Skeletal muscle cell (primary cell): ENCODE data around the gene BMPR1B.
"Not testable (repeated sequence)": the region's sequence is repeated elsewhere in the genome, so short reads cannot be mapped to it uniquely, and the experiment has no call there.

Experiments used
- DNase-seq: peaks from one replicate; pipeline ENCODE4 v3.0.0-alpha.2; 2010; ENCODE audit warnings: low read depth
- H3K4me3 ChIP-seq: 2 replicates; pipeline ENCODE4 v1.5.1; 2011; ENCODE audit warnings: low read depth, mild to moderate bottlenecking, control low read depth, low read length, moderate library complexity

Gene BMPR1B

DNA sequence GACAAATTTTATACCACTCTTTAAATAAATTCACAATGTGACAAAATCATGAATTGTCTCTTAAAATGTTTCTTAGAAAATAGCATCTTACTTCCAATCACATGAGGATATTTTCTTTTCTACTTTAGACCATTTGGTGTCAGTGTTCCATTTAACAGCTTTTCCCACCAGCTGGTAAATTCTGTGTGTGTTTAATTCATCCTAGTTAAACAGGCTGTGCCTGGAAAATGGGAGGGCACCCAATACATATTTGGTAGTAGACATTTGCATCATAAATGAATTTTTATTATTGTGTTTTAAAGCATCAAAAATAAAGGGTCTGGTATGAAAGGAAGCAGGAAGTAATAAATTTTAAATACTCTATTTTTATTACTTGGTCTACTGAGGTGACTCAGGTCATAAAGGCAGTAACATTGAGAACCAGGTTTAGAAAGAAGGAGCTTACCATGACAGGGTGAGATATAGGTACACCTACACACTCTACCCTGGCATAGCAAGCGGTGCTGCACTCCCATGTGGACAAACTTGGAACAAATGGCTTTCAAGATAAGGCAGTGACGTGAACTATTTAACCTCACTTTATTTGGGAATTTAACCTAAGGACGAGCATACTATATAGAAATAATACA, 344.5 kb downstream of the BMPR1B start:
- H3K4me3 ChIP-seq: no peak overlapping the region
- no peak for DNase-seq

DNA sequence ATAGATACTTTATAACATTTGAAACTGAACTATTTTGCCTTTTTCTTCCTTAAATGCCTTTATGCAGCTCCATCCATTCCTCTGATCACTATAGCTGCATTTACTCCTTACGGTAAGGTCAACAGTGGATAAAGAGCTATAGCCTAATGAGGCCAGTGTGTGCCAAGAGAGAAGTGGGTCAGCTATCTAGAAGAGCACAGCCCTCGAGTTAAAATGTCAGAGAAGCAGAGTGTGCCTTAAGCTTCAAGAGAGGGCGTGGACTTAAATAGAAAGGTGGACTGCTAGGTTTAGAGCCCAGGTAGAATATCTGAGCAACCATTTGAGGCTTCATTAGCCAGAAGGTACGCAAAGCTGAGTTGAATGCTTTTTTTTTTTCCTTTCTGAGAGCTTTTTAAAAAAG, 347.4 kb downstream of the BMPR1B start:
- H3K4me3 ChIP-seq: no peak overlapping the region
- no peak for DNase-seq

DNA sequence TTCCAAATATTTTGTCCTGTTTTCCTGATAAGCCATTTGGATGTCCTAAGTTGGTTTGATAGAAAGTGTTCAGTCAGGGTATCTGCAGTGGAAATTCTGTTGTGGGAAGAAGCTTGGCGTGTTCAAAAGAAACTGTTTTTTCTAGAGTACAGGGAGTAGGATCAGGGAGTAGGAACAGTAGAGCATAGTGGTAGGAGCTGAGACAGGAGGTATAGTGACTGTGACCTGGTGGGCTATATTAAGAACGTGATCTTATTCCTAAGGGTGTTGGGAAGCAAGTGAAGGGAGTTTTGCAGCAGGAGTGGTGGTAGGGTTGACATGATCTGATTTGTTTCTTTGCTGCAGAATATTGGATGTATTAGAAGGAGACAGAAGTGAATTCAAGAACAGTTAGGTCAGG, 348.2 kb downstream of the BMPR1B start:
- no peak overlapping the region for H3K4me3 ChIP-seq
- no peak for DNase-seq

DNA sequence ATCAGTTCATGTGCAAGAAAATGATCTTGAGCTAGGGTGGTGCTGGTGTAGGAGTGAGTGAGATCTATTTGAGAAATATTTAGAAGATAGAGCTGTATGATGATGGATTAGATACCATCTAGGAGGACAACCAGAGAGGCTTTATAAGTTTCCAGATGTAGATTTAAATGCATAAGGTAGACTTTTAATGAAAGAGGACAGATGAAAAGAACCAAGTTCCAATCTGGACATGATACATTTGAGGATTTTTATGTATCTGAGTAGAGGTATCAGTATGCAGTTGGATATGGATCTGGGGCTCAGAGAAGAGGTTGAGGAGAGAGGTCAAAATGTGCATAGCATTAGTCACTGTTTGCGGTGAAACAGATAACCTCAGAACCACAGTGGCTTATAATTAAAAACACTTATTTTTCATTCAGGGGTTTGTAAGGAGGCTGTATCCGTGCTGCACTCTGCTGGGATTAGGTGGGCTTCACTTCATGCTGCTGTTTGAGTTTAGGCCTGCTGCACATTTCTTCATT, 348.7 kb downstream of the BMPR1B start:
- no peak for DNase-seq

GRCh38 chr4:95107004-95107403, 349.2 kb downstream of the BMPR1B start:
- no peak for DNase-seq

More for the DNA sequence above, 348.7 kb downstream of the BMPR1B start:
- no peak overlapping the region for H3K4me3 ChIP-seq

DNA sequence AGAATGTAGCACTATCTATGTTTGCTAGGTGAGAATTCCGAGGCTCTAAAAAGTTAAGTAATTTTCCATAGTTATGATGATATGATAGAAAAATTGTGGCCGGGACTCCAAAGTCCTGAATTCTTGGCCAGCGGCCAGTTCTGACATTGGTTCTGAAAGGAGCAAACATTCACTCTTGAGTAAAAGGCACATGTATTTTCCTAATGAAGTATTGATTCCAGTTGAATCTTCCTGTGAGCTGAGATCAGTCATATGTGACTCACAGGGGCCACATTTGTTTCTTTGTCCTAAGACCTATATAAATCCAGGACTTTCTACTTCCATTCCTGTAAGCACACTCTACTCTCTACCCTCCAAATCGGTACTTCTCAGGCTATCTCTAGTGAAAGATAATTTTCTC, 349.9 kb downstream of the BMPR1B start:
- no peak overlapping the region for H3K4me3 ChIP-seq
- peak; percentile 39 for DNase-seq

More at GRCh38 chr4:95107004-95107403, 349.2 kb downstream of the BMPR1B start:
- no peak overlapping the region for H3K4me3 ChIP-seq

- DNase-seq: no peak
- no peak overlapping the region for H3K4me3 ChIP-seq
Measured at GRCh38 chr4:95108883-95109421, 351.2 kb downstream of the BMPR1B start.

- DNase-seq: no peak
Measured at GRCh38 chr4:95114521-95114920, 356.8 kb downstream of the BMPR1B start.

GRCh38 chr4:95118497-95118896, 360.7 kb downstream of the BMPR1B start:
- H3K4me3 ChIP-seq: no peak overlapping the region
- DNase-seq: no peak

More at GRCh38 chr4:95114521-95114920, 356.8 kb downstream of the BMPR1B start:
- H3K4me3 ChIP-seq: no peak overlapping the region

GRCh38 chr4:95120456-95120855, 362.7 kb downstream of the BMPR1B start:
- DNase-seq: no peak
- H3K4me3 ChIP-seq: no peak overlapping the region

- no peak overlapping the region for H3K4me3 ChIP-seq
- no peak for DNase-seq
Measured at GRCh38 chr4:95122001-95122400, 364.2 kb downstream of the BMPR1B start.

- no peak overlapping the region for H3K4me3 ChIP-seq
- peak; percentile 45 for DNase-seq
Measured at GRCh38 chr4:95124906-95125504, 367.2 kb downstream of the BMPR1B start.

DNA sequence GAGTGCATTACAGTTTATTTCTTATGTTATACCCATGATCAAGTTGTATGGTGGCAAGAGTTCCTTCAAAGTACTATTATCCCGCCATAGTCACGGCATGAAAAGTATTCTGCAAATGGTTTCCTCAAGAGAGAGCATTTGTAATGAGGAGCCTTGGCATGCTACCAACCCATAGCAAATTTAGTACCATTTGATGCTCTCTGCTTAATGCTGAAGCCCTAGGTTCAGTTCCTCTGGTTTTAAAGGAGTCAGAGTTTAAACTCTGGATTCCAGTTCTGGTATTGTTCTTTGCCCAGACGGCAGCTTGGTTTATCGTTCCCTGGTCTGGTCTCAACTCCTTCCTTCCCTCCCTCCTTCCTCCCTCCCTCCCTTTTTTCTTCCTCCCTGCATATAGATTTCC, 371.3 kb downstream of the BMPR1B start:
- no peak overlapping the region for H3K4me3 ChIP-seq
- peak; percentile 39 for DNase-seq

GRCh38 chr4:95129821-95130311, 372.1 kb downstream of the BMPR1B start:
- H3K4me3 ChIP-seq: peak overlapping the region; percentile 17
- peak; percentile 99 for DNase-seq

GRCh38 chr4:95134016-95134415, 376.3 kb downstream of the BMPR1B start:
- H3K4me3 ChIP-seq, DNase-seq: not testable (repeated sequence)

DNA sequence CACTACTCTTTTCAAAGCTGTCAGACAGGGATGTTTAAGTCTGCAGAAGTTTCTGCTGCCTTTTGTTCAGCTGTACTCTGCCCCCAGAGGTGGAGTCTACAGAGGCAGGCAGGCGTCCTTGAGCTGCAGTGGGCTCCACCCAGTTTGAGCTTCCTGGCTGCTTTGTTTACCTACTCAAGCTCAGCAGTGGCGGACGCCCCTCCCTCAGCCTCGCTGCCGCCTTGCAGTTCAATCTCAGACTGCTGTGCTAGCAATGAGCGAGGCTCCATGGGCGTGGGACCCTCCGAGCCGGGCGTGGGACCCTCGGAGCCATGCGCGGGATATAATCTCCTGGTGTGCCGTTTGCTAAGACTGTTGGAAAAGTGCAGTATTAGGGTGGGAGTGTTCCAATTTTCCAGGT, 381.7 kb downstream of the BMPR1B start:
- H3K4me3 ChIP-seq, DNase-seq: not testable (repeated sequence)

GRCh38 chr4:95141361-95141760, 383.6 kb downstream of the BMPR1B start:
- DNase-seq: peak; percentile 43
- no peak overlapping the region for H3K4me3 ChIP-seq

GRCh38 chr4:95142932-95143331, 385.2 kb downstream of the BMPR1B start:
- no peak overlapping the region for H3K4me3 ChIP-seq
- no peak for DNase-seq

- no peak overlapping the region for H3K4me3 ChIP-seq
- DNase-seq: no peak
Measured at GRCh38 chr4:95151255-95151654, 393.5 kb downstream of the BMPR1B start.

DNA sequence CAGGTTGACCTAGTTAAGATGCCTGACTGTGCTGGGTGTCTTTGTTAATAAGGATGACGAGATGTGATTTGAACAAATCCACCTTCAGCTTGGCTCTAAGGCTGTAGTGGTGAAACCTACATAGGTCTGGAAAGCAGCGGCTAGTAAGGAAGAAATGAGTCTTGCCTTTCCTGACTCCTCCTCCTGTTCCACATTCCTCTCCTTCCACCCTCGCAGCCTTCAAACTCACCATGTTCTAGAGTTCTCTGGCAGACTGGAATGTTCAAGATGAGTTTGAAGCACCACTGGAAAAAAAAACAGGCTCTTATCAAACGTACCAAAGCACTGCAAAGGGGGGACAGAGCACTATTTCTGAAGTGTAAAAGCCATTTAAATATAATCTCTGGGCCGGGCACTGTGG, 395.4 kb downstream of the BMPR1B start:
- no peak for DNase-seq
- no peak overlapping the region for H3K4me3 ChIP-seq
